Measurements from ENCODE around the gene HACD3.

- TF ChIP-seq POLR2A (IDR thresholded peaks at IDR 0.05) (no peak), EP300 (IDR thresholded peaks at IDR 0.05) (no peak)
These were observed 28.1 kb downstream of the HACD3 start for GRCh38 chr15:65558336-65558735.
